ENCODE measurements around the gene OR5H6. TPM values are rescaled to one million over a fixed set of nuclear protein-coding genes. Genes with fewer than 3 reads are reported as not detected.
"Not testable (repeated sequence)": the region's sequence is repeated elsewhere in the genome, so short reads cannot be mapped to it uniquely, and the experiment has no call there.

The OR5H6 gene
- total and polyA plus RNA-seq, 2 donors (not counting 1 experiment from before 2014, with no cell fraction given), result not detected

DNA sequence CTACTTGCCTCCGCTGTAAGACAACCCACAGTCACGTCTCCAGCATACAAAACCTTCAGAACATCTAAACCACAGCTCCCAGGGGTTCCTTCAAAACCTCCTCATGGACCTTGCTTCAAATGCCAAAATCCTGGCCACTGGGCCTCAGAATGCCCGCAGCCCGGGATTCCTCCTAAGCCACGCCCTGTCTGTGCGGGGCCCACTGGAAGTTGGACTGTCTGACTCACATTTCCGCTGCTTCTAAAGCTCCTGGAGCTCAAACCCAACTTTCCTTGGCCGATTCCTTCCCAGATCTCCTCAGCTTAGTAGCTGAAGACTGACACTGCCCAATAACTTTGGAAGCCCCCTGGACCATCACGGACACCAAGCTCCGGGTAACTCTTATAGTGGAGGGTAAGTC, 17.9 kb upstream of the OR5H6 start:
- 98% methylated on average over 7 of the region's 10 CpGs for WGBS (ENCODE audit: insufficient coverage)
- H4K20me1 ChIP-seq (ENCODE audit: control insufficient read depth, insufficient read depth, low read length, poor library complexity, severe bottlenecking), result no peaks in the 10 kb centered on the region
- no peak overlapping the region for H3K27ac ChIP-seq (ENCODE audit: low read length in 2 of 2)
- no peaks in the 10 kb centered on the region for H3K36me3 ChIP-seq (replicated peaks in 1 of 2; ENCODE audit: control extremely low read depth in 1 of 2, control insufficient read depth in 1 of 2, extremely low read depth in 1 of 2, insufficient read depth in 2 of 2, low read length in 1 of 2)
- H3K4me3 ChIP-seq (ENCODE audit: control extremely low read depth in 1 of 5, extremely low read depth in 1 of 5, insufficient read depth in 1 of 5, low read depth in 2 of 5, low read length in 4 of 5), result no peak overlapping the region
- TF ChIP-seq, protein P1, sequence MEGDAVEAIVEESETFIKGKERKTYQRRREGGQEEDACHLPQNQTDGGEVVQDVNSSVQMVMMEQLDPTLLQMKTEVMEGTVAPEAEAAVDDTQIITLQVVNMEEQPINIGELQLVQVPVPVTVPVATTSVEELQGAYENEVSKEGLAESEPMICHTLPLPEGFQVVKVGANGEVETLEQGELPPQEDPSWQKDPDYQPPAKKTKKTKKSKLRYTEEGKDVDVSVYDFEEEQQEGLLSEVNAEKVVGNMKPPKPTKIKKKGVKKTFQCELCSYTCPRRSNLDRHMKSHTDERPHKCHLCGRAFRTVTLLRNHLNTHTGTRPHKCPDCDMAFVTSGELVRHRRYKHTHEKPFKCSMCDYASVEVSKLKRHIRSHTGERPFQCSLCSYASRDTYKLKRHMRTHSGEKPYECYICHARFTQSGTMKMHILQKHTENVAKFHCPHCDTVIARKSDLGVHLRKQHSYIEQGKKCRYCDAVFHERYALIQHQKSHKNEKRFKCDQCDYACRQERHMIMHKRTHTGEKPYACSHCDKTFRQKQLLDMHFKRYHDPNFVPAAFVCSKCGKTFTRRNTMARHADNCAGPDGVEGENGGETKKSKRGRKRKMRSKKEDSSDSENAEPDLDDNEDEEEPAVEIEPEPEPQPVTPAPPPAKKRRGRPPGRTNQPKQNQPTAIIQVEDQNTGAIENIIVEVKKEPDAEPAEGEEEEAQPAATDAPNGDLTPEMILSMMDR (IDR thresholded peaks at IDR 0.05), result no peak
- no peak for TF ChIP-seq EZH2 (IDR thresholded peaks at IDR 0.05; ENCODE audit: borderline replicate concordance, insufficient read depth, low read depth, low read length, poor library complexity, severe bottlenecking)
- ChIA-PET POLR2A (no interaction called here), CTCF (no interaction called here)
- Mint-ChIP-seq H3K4me1 (no peaks in the 10 kb centered on the region), H3K27me3 (no peaks in the 10 kb centered on the region), H3K27ac (no peak overlapping the region), H3K9me3 (ENCODE audit: insufficient read depth) (no peaks in the 10 kb centered on the region), H3K4me3 (no peak overlapping the region)
- DNase-seq (no peak), ATAC-seq (ENCODE audit: low read depth) (no peak)
- intact Hi-C loops (cut with micrococcal nuclease), result no loop called here
- H3K4me2 ChIP-seq (replicated peaks; ENCODE audit: low read depth, low read length, poor library complexity, severe bottlenecking), result no peak overlapping the region
- H3K9ac ChIP-seq (ENCODE audit: low read length), result no peak overlapping the region
- H3K79me2 ChIP-seq (ENCODE audit: control insufficient read depth, insufficient read depth, low read length), result no peaks in the 10 kb centered on the region
- H3K9me3 ChIP-seq (ENCODE audit: control extremely low read depth in 1 of 3, control insufficient read depth in 2 of 3, insufficient read depth in 1 of 3, low read length in 2 of 3), result peaks cover 0 to 3% (median 0%) of the 10 kb centered on the region in 3 donors
- H3K27me3 ChIP-seq (replicated peaks in 1 of 4; ENCODE audit: control extremely low read depth in 1 of 4, control insufficient read depth in 3 of 4, insufficient read depth in 4 of 4, low read length in 3 of 4), result no peaks in the 10 kb centered on the region
- H2AFZ ChIP-seq (ENCODE audit: insufficient read depth, low read depth, low read length, poor library complexity, severe bottlenecking), result no peak overlapping the region
- H3K4me1 ChIP-seq (ENCODE audit: control insufficient read depth in 2 of 2, insufficient read depth in 2 of 2, low read length in 2 of 2), result no peaks in the 10 kb centered on the region

DNA sequence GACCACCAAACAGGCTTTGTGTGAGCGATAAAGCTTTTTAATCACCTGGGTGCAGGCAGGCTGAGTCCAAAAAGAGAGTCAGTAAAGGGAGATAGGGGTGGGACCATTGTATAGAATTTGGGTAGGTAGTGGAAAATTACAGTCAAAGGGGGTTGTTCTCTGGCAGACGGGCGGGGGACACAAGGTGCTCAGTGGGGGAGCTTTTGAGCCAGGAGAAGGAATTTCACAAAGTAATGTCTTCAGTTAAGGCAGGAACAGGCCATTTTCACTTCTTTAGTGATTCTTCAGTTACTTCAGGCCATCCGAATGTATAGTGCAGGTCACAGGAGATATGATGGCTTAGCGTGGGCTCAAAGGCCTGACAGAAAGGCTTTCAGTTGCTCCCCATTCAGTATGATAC, 8.0 kb upstream of the OR5H6 start:
- H3K4me1 ChIP-seq (ENCODE audit: control insufficient read depth in 2 of 2, insufficient read depth in 2 of 2, low read length in 2 of 2); H3K9me3 ChIP-seq (ENCODE audit: control extremely low read depth in 1 of 3, control insufficient read depth in 2 of 3, insufficient read depth in 1 of 3, low read length in 2 of 3); DNase-seq; H4K20me1 ChIP-seq (ENCODE audit: control insufficient read depth, insufficient read depth, low read length, poor library complexity, severe bottlenecking); H3K36me3 ChIP-seq (replicated peaks in 1 of 2; ENCODE audit: control extremely low read depth in 1 of 2, control insufficient read depth in 1 of 2, extremely low read depth in 1 of 2, insufficient read depth in 2 of 2, low read length in 1 of 2); H3K27me3 ChIP-seq (replicated peaks in 1 of 4; ENCODE audit: control extremely low read depth in 1 of 4, control insufficient read depth in 3 of 4, insufficient read depth in 4 of 4, low read length in 3 of 4); H3K27ac Mint-ChIP-seq; H3K9me3 Mint-ChIP-seq (ENCODE audit: insufficient read depth); H3K27ac ChIP-seq (ENCODE audit: low read length in 2 of 2); ATAC-seq (ENCODE audit: low read depth); H3K4me1 Mint-ChIP-seq; H3K4me2 ChIP-seq (replicated peaks; ENCODE audit: low read depth, low read length, poor library complexity, severe bottlenecking); intact Hi-C loops (cut with micrococcal nuclease); CTCF ChIA-PET; H3K79me2 ChIP-seq (ENCODE audit: control insufficient read depth, insufficient read depth, low read length); H3K9ac ChIP-seq (ENCODE audit: low read length); H2AFZ ChIP-seq (ENCODE audit: insufficient read depth, low read depth, low read length, poor library complexity, severe bottlenecking); H3K4me3 ChIP-seq (ENCODE audit: control extremely low read depth in 1 of 5, extremely low read depth in 1 of 5, insufficient read depth in 1 of 5, low read depth in 2 of 5, low read length in 4 of 5); H3K27me3 Mint-ChIP-seq; H3K4me3 Mint-ChIP-seq; POLR2A ChIA-PET: not testable (repeated sequence)
- WGBS (ENCODE audit: insufficient coverage), result 93% methylated on average over 5 of the region's 5 CpGs

All from B cell (primary cell).